Esophagus muscularis mucosa (tissue), 3 donors: ENCODE data around the gene KLK1.

ENCODE experiments used
- CTCF ChIP-seq, 3 experiments: fragments of 200-600 bp in 2 of 3; fragments of 450-650 bp in 1 of 3; sonication (generic) in 2 of 3; IDR thresholded peaks; one replicate each; pipeline ENCODE4 v1.5.1; 2017 to 2019; ENCODE audit warnings: antibody characterized with exemption in 3 of 3, mild to moderate bottlenecking in 2 of 3, moderate library complexity in 1 of 3
- POLR2A ChIP-seq: fragments of 450-650 bp; IDR thresholded peaks from one replicate; pipeline ENCODE4 v1.6.1; 2017; ENCODE audit warnings: antibody characterized with exemption, moderate library complexity, mild to moderate bottlenecking, low read depth
- POLR2AphosphoS5 ChIP-seq, 2 donors: sonication (generic); formaldehyde crosslinking; IDR thresholded peaks; one replicate each; pipeline ENCODE4 v1.6.1; 2017; ENCODE audit warnings: antibody characterized with exemption in 2 of 2

GRCh38 chr19:50843205-50843604, 19.6 kb upstream of the KLK1 start:
- TF ChIP-seq POLR2A (no peak), CTCF (IDR thresholded peaks at IDR 0.05) (no peak), POLR2AphosphoS5 (IDR thresholded peaks at IDR 0.05) (no peak)
